Fibroblast of villous mesenchyme (primary cell): ENCODE results near the gene RIMBP2. TPM values are rescaled to one million over a fixed set of nuclear protein-coding genes. Genes with fewer than 3 reads are reported as not detected.

ENCODE experiments used
- DNase-seq: peaks from one replicate; pipeline ENCODE4 v3.0.0-alpha.2; 2010; ENCODE audit warnings: low read depth
- H3K4me3 ChIP-seq: 2 replicates; pipeline ENCODE4 v1.5.1; 2011; ENCODE audit warnings: low read depth, mild to moderate bottlenecking, low read length
- CTCF ChIP-seq: IDR thresholded peaks from 2 replicates; pipeline ENCODE4 v1.5.1; 2012; ENCODE audit warnings: low read depth, mild to moderate bottlenecking, low read length; ENCODE audit not compliant: insufficient read depth
- total RNA-seq: library from RNA; depleted of rRNA; stranded (reverse); fragments of >200 nt; gene quantifications from 2 replicates; pipeline ENCODE4 v1.2.3, GENCODE V29; 2012

The RIMBP2 gene
- total RNA-seq, 1 donor, result not detected

- no peak for DNase-seq
- no peak for TF ChIP-seq CTCF
- no peak overlapping the region for H3K4me3 ChIP-seq
These were observed 190.5 kb downstream of the RIMBP2 start for GRCh38 chr12:130525384-130526172.

- no peak overlapping the region for H3K4me3 ChIP-seq
- TF ChIP-seq CTCF, result no peak
- no peak for DNase-seq
These were observed 191.3 kb downstream of the RIMBP2 start for GRCh38 chr12:130524759-130525158.

- no peak overlapping the region for H3K4me3 ChIP-seq
- TF ChIP-seq CTCF, result no peak
- no peak for DNase-seq
These were observed 192.1 kb downstream of the RIMBP2 start for GRCh38 chr12:130523863-130524614.

- no peak for TF ChIP-seq CTCF
- no peak for DNase-seq
- H3K4me3 ChIP-seq, result no peak overlapping the region
These were observed 192.9 kb downstream of the RIMBP2 start for GRCh38 chr12:130523208-130523607.

DNA sequence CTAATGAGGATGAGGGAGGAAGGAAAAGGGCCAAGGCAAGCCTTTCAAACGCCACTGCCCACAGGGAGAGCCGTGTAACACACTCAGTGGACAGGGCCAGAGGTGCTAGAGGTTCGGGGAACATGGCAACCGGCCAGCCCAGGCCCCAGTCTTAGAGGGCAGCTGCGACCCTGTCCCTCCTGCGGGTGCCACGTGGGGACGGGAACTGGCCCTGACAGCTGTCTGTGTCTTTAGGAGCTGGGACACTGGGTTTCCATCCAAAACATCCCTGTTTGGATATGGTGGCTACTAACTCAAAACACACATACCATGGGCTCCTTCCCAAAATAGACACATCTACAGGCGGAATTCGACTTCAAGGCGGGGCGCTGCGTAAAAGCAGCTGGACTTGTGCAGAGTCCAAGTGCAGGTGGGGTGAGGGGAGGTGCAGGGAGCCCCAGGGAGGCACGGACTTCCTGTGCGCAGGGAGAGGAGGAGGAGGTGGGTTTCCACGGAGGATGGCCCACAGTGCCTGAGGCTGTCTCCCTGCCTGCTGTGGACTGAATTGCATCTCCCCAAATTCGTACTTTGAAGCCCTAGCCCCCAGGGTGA is 193.8 kb downstream of the RIMBP2 start:
- no peak for DNase-seq
- no peak for TF ChIP-seq CTCF
- no peak overlapping the region for H3K4me3 ChIP-seq

DNA sequence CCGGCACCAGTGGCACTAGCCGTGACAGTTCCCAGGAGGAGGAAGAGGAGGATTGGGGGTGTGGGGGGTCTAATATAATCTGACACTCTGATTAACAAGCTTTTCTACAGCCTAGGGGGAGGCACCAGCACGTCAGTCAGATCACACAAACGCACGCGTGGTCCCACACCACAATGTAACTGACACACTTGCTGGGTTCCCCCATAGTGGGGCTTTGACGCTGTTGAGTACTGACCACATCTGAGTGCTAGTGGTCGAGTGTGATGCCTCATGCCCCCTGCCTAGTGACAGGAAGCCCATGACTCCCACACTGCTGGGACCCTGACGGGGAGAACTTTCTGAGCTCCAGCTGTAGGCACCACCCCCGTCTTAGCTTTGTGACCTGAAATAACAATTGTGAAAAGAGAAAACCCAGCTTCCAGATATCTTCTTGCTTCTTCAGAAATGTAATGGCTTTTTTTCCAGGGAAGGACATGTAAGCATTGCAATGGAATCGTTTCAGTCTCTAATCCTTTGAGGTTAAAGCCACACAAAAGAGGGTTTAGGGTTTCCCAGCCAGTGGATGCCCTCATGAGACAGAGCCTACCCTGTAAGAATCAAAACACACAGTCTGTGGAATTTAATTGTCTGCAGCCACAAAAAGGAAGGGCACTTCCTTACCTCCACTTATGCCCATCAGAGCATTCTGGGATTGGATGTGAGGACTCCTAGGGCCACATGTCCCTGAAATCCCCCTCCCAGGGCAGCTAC is 194.5 kb downstream of the RIMBP2 start:
- H3K4me3 ChIP-seq, result no peak overlapping the region
- TF ChIP-seq CTCF, result no peak
- DNase-seq, result no peak
